ENCODE measurements around the gene GPC5.
"Not testable (repeated sequence)": the region's sequence is repeated elsewhere in the genome, so short reads cannot be mapped to it uniquely, and the experiment has no call there.

Gene GPC5

DNA sequence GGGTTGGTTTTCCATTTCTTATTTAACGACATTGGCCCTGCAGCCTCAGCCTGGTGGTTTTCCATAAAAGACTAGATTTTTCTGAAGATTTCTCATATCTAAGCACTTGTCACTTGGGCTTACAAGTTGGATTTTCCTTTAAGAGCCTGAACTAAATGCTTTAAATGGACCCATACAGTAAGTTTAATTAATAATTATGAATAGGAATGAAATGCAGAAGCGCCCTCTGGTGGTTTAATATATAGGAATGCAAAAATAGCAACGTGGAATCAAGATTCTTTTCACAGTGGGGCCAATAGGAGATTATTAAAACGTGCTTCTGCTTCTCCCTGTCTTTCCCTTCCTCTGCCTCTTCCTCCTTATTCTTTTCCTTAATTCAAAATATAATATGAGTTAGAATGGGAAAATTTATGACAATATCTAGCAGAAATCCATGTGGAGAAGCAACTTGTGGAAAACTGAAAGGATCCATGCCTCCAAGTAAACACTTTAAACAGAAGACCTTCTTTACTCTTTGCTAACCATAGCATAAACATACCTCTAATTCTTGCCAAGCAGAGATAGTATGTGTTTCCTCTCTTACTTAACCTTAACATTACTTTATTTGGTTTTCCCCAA, 324.0 kb downstream of the GPC5 start:
- DNase-seq = no peak

DNA sequence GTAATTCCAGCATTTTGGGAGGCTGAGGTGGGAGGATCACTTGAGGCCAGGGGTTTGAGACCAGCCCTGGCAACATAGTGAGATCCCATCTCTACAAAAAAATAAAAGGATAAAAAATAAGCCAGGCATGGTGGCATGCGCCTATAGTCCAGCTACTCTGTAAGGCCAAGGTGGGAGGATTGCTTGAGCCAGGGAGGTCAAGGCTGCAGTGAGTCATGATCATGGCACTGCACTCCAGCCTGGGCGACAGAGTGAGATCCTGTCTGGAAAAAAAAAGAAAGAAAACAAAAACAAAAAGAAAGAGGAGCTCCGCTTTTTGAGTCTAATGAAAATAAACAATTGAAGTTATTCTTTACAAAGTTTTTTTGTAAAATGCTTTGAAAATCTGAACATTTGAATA, 326.2 kb downstream of the GPC5 start:
- no peak for DNase-seq

DNA sequence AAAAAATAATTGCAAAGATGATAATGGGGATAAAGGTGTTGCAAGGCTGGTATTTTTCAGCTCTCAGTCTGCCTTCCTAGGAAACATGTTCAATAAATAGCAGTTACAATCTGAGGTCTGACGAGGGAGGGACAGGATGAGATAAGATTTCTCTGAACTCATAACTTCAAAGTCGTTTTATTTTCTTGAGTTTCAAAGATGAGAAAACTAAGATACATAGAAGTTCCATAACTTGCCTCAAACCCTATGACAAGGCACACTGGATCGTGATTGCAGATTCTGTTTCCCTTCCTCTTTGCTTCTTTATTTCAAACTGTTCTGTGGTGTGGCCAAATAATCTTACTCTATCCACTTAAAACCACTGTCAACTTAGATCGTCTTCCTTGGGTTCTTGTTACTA, 327.2 kb downstream of the GPC5 start:
- DNase-seq = no peak

DNA sequence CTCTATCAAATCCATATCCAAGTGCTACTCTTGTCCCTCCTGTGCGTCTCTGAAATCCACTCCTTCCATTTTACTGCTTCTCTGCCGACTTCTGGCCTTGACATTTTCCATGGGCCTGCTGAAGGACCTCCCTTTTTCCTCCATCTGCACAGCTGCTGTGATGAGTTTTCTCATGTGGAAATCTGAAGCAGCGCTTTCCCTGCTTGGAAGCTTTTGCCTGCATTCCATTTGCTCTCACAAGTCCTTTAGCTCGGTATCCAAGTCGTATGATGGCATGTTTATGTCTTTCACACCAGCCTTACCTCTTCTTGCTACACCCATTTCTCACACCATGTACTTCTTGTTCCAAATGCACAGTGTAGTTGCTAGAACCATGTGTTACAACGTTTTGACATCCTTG, 328.2 kb downstream of the GPC5 start:
- DNase-seq = no peak

- DNase-seq = no peak
Measured at GRCh38 chr13:91729859-91730258, 331.4 kb downstream of the GPC5 start.

- DNase-seq = no peak
Measured at GRCh38 chr13:91739751-91740150, 341.3 kb downstream of the GPC5 start.

DNA sequence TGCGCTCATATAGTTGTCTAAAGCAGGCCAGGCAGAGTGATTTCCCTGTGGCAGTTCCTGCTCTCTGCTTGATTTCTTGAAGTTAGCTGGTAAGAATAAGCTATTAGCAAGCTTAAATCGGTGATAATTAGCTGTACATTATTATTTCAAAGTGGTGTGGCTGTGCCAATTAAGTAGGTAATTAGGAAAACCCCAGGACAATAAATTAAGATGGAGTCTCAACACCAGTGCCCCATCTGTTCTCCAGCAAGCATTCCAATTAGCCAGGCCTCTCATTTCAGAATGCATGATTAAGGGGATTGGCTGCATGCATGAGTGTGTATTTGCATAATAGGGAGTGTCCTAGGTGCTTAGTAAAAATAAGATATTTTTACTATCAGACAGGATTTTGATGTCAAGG, 342.3 kb downstream of the GPC5 start:
- DNase-seq = no peak

DNA sequence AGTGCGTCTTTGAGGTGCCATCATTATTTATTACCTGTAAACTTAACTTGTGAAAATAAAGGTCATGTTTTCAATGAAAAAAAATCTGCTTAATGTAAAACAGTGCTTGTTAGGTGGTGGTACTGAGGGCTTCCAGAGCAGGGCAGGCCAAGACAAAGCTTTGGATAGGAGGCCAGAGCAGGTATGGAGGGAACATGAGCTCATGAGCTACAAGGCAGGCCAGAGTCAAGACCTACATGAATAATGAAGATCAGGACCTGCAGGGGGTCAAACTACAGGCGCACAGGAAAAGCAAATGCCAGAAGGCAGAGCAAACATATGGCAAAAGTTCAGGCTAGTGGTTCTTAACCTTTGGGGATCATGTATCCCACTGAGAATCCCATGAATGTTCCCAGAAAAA, 343.5 kb downstream of the GPC5 start:
- DNase-seq = no peak

- DNase-seq = no peak
Measured at GRCh38 chr13:91744284-91744683, 345.9 kb downstream of the GPC5 start.

- no peak for DNase-seq
Measured at GRCh38 chr13:91745967-91746366, 347.5 kb downstream of the GPC5 start.

GRCh38 chr13:91747186-91747585, 348.8 kb downstream of the GPC5 start:
- no peak for DNase-seq

DNA sequence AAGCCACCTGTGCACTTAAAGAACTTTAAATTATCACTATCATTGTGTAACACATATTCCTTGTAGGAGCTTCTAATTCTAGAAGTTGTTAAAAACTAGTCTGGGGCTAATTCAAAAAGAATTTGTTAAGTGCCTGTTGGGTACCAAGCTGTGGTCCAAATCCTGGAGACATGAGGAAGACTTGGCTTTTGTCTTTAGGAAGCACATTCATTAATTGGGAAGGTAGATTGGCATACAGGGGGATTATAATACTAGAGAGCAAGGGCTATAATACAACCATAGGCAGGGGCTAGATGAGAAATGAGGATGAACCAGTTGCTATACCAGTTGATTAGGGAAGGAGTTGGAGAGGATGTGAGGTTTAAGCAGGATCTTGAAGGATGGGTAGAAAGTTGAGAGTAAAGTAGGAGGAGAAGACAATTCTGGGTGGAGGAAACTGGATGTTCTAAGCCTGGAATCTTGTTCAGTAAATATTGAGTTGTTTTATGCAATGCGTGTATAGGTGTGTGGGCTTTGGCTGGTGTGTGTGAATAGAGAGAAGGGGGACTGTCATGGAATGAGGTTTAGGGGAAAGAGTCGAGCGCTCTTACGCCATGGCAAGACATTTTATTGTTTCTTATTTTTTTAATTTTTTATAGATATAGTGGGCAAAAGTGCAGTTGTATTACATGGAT, 350.1 kb downstream of the GPC5 start:
- no peak for DNase-seq

- no peak for DNase-seq
Measured at GRCh38 chr13:91758724-91759123, 360.3 kb downstream of the GPC5 start.

- no peak for DNase-seq
Measured at GRCh38 chr13:91762957-91763356, 364.5 kb downstream of the GPC5 start.

GRCh38 chr13:91764527-91764926, 366.1 kb downstream of the GPC5 start:
- DNase-seq = no peak

DNA sequence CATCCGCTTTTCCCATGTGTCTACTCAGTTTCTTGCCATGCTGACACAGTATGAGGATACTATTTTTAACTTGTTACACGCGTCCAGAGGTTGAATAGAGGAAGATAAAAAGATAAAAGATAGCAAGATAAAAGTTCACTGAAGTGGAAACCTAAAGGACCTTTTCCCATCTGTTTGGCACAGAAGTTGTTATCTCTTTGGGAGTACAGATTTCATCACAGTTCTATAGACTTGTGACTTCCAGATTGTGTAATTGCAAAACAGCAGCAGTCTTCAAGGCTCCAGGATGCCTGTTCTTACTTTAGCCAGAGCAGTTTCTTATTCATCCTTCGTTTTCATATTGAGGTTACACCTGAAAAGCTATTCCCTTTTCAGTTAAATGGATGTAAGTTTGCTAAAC, 369.2 kb downstream of the GPC5 start:
- no peak for DNase-seq

GRCh38 chr13:91768746-91769145, 370.3 kb downstream of the GPC5 start:
- no peak for DNase-seq

DNA sequence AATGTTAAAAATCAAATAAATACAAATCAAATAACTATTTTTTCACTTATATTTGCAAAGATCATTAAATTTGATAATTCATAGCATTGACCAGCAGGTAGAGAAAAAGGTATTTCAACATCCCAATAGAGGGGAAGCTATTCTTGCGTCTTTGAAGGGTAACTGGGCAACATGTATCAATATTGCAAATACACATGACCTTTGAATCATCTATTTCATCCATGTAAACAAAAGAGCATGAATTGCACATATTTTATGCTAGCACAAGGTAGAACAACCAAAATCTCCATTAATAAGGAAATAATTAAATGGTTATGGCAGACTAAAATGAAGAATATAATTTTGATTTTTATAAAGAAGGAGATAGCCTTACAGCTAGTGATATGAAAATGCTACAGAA, 372.8 kb downstream of the GPC5 start:
- no peak for DNase-seq

- no peak for DNase-seq
Measured at GRCh38 chr13:91773591-91774227, 375.3 kb downstream of the GPC5 start.

GRCh38 chr13:91774397-91774796, 376.0 kb downstream of the GPC5 start:
- no peak for DNase-seq

DNA sequence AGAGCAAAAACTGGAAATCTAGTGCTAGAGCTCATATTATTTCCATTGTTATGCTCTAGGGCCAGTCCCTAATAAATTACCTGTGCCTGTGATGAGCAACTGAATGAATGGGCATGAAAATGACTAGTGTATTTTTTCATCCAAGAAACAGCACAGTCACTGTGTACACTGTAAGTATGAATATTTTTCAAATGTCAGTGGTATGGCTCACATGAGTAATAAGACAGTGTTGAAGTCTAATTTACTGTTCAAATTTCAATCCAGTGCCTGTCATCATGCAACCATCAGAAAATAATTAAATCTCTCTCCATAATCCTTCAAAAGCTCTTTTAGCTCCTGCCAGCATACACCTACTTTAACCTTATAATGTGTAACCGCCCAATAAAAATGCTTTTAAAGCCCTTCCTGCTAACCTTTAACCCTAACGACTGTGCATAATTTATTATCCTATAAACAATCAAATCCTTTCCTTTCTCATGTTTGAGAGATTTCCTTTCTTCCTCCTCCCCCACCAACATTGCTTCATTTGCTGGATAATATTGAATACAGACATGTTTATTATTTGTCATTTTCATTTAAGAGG, 378.3 kb downstream of the GPC5 start:
- no peak for DNase-seq

DNA sequence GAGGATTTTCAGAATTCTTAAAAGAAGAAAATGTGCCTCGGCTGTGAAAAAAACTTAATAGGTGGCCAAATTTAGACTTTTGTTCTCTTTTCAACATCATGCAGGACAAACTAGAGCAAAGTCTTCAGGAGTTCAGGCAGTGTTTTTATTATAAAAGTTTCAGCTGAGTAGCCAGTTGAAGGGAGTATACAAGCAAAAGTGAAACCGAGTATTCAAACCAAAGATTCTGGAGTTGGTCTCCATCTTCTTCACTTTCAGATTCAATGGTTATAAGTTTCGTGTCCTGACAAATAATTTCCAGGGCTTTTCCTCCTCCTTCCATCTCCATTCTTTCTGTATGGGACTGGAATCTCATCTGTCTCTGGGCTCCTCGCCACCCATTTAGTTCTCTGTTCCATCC, 379.7 kb downstream of the GPC5 start:
- no peak for DNase-seq

- not testable (repeated sequence) for DNase-seq
Measured at GRCh38 chr13:91781982-91782691, 383.7 kb downstream of the GPC5 start.

Measured in activated naive CD4-positive, alpha-beta T cell treated with anti-CD3 and anti-CD28 coated beads, Interleukin-2, amount 50 U/mL, for 16 hours (primary cell).